ENCODE results near the gene TAF4B.
"Not testable (repeated sequence)": the region's sequence is repeated elsewhere in the genome, so short reads cannot be mapped to it uniquely, and the experiment has no call there.

TAF4B gene

GRCh38 chr18:26432651-26433424, 206.6 kb downstream of the TAF4B start:
- no peak for DNase-seq

DNA sequence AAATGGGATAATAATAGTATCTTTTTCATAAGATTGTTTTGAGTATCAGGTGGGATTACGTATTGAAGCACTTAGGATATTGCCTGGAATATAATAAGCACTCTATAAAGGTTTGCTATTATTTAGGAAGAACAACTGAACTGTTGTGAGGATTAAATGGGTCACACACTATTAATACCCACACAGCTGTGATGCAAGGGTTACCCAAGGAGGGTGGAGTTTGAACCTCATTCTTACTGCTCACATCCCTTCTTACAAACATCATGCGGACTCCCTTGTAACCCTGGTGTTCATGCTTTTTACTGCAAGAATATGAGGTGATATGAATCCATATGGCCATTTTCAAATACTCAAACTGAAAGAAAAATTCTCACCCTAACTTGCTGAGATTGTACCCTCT, 208.6 kb downstream of the TAF4B start:
- DNase-seq: no peak

DNA sequence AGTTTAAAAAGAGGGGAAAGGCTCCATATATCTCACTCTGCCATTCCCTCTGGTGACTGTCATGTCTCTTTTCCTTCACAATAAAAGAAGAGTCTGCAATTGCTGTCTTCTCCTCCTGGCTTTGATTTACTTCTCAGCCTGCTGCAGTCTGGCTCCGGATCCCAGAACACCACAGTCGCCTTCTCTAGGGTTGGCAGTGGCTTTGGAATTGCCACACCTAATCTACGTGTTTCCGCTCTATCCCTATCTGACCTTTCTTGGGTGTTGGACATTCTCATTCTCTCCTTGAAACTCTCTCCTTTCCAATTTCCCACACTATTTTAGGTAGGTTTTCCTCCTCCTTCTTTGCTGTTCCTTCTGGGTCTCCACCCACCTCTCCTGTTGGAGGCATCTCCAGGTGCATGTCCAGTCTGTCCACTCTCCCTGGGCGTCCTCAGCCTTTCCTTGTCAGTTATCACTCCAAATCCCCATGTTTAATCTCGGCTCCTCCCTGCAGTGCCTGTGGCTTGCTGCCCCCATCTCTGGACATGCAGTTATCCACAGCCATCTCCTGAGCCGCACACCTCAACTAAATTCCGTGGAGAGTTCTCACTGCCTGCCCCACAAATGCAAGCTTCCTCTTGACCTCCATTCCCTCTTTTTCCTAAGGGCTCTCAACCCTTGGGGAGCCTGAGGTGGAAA, 209.3 kb downstream of the TAF4B start:
- no peak for DNase-seq

- DNase-seq: no peak
Measured at GRCh38 chr18:26436176-26437051, 210.2 kb downstream of the TAF4B start.

DNA sequence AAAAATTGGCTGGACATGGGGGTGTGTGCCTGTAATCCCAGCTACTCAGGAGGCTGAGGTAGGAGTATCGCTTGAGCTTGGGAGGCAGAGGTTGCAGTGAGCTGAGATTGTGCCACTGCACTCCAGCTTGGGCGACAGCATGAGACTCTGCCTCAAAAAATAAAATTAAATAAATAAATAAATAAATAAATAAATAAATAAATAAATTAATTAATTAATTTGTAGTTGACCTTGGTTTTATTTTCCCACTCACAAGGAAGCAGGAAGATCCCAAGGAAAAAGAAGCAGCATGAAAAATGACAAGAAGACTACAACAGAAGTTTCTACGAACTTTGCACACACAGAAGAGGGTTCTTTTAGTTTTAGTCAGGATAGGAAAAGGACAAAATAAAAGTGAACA, 211.4 kb downstream of the TAF4B start:
- not testable (repeated sequence) for DNase-seq

GRCh38 chr18:26438980-26439379, 212.7 kb downstream of the TAF4B start:
- DNase-seq: no peak

- no peak for DNase-seq
Measured at GRCh38 chr18:26439537-26439936, 213.3 kb downstream of the TAF4B start.

- no peak for DNase-seq
Measured at GRCh38 chr18:26440644-26441043, 214.4 kb downstream of the TAF4B start.
